ENCODE measurements around the gene CREB5.

GRCh38 chr7:28847176-28847575 lies 434.9 kb downstream of the CREB5 start:
- TF ChIP-seq POLR2AphosphoS5 (IDR thresholded peaks at IDR 0.05; ENCODE audit: low read depth) (no peak), CTCF (conservative IDR thresholded peaks at IDR 0.05; ENCODE audit: low read depth in 2 of 2) (no peak)
